Measurements from ENCODE around the gene PDE3A. TPM values are rescaled to one million over a fixed set of nuclear protein-coding genes. Genes with fewer than 3 reads are reported as not detected.
"Not testable (repeated sequence)": the region's sequence is repeated elsewhere in the genome, so short reads cannot be mapped to it uniquely, and the experiment has no call there.

PDE3A gene
- polyA plus RNA-seq, 1 donor = 7.9 TPM

GRCh38 chr12:20551742-20552442, 183.6 kb downstream of the PDE3A start:
- not testable (repeated sequence) for DNase-seq (ENCODE audit: low read depth)

- DNase-seq (ENCODE audit: low read depth) = not testable (repeated sequence)
Observed at GRCh38 chr12:20552586-20552985, 184.2 kb downstream of the PDE3A start.

- no peak for DNase-seq (ENCODE audit: low read depth)
Observed at GRCh38 chr12:20555015-20555414, 186.7 kb downstream of the PDE3A start.

GRCh38 chr12:20555771-20556170, 187.4 kb downstream of the PDE3A start:
- DNase-seq (ENCODE audit: low read depth) = no peak

GRCh38 chr12:20557096-20557495, 188.8 kb downstream of the PDE3A start:
- no peak for DNase-seq (ENCODE audit: low read depth)

GRCh38 chr12:20560935-20561334, 192.6 kb downstream of the PDE3A start:
- DNase-seq (ENCODE audit: low read depth) = no peak

GRCh38 chr12:20561871-20562270, 193.5 kb downstream of the PDE3A start:
- no peak for DNase-seq (ENCODE audit: low read depth)

GRCh38 chr12:20567413-20567812, 199.1 kb downstream of the PDE3A start:
- no peak for DNase-seq (ENCODE audit: low read depth)

GRCh38 chr12:20572451-20572850, 204.1 kb downstream of the PDE3A start:
- no peak for DNase-seq (ENCODE audit: low read depth)

- DNase-seq (ENCODE audit: low read depth) = no peak
Observed at GRCh38 chr12:20576528-20576927, 208.2 kb downstream of the PDE3A start.

- DNase-seq (ENCODE audit: low read depth) = no peak
Observed at GRCh38 chr12:20577054-20577453, 208.7 kb downstream of the PDE3A start.

- no peak for DNase-seq (ENCODE audit: low read depth)
Observed at GRCh38 chr12:20578142-20578541, 209.8 kb downstream of the PDE3A start.

- DNase-seq (ENCODE audit: low read depth) = no peak
Observed at GRCh38 chr12:20585055-20585625, 216.8 kb downstream of the PDE3A start.

- DNase-seq (ENCODE audit: low read depth) = no peak
Observed at GRCh38 chr12:20585913-20586312, 217.6 kb downstream of the PDE3A start.

- no peak for DNase-seq (ENCODE audit: low read depth)
Observed at GRCh38 chr12:20588042-20588441, 219.7 kb downstream of the PDE3A start.

- DNase-seq (ENCODE audit: low read depth) = no peak
Observed at GRCh38 chr12:20590570-20590969, 222.2 kb downstream of the PDE3A start.

- DNase-seq (ENCODE audit: low read depth) = no peak
Observed at GRCh38 chr12:20592556-20592955, 224.2 kb downstream of the PDE3A start.

GRCh38 chr12:20593611-20594010, 225.3 kb downstream of the PDE3A start:
- no peak for DNase-seq (ENCODE audit: low read depth)

GRCh38 chr12:20596061-20596460, 227.7 kb downstream of the PDE3A start:
- no peak for DNase-seq (ENCODE audit: low read depth)

- DNase-seq (ENCODE audit: low read depth) = no peak
Observed at GRCh38 chr12:20599757-20600156, 231.4 kb downstream of the PDE3A start.

GRCh38 chr12:20601668-20602280, 233.4 kb downstream of the PDE3A start:
- DNase-seq (ENCODE audit: low read depth) = no peak

- no peak for DNase-seq (ENCODE audit: low read depth)
Observed at GRCh38 chr12:20602641-20603391, 234.5 kb downstream of the PDE3A start.
